GM12891 (cell line): ENCODE results near the gene RALGAPA2.

Source experiments
- PAX5 ChIP-seq: IDR thresholded peaks from 2 replicates; pipeline ENCODE4 v1.6.1; 2011; ENCODE audit warnings: low read length, moderate library complexity, mild to moderate bottlenecking; ENCODE audit not compliant: insufficient read depth, severe bottlenecking
- POLR2A ChIP-seq: IDR thresholded peaks from 2 replicates; pipeline ENCODE4 v1.6.1; 2011; ENCODE audit warnings: low read depth, low read length, control low read depth
- POLR2AphosphoS5 ChIP-seq: IDR thresholded peaks from 2 replicates; pipeline ENCODE4 v1.6.1; 2011; ENCODE audit warnings: low read depth, low read length, control low read depth
- POU2F2 ChIP-seq: IDR thresholded peaks from 2 replicates; pipeline ENCODE4 v1.6.1; 2011; ENCODE audit warnings: low read depth, mild to moderate bottlenecking, control low read depth, low read length, moderate library complexity
- SPI1 ChIP-seq: IDR thresholded peaks from 2 replicates; pipeline ENCODE4 v1.6.1; 2011; ENCODE audit warnings: low read depth, low read length, control low read depth
- TAF1 ChIP-seq: IDR thresholded peaks from 2 replicates; pipeline ENCODE4 v1.6.1; 2011; ENCODE audit warnings: low read depth, low read length, control low read depth

DNA sequence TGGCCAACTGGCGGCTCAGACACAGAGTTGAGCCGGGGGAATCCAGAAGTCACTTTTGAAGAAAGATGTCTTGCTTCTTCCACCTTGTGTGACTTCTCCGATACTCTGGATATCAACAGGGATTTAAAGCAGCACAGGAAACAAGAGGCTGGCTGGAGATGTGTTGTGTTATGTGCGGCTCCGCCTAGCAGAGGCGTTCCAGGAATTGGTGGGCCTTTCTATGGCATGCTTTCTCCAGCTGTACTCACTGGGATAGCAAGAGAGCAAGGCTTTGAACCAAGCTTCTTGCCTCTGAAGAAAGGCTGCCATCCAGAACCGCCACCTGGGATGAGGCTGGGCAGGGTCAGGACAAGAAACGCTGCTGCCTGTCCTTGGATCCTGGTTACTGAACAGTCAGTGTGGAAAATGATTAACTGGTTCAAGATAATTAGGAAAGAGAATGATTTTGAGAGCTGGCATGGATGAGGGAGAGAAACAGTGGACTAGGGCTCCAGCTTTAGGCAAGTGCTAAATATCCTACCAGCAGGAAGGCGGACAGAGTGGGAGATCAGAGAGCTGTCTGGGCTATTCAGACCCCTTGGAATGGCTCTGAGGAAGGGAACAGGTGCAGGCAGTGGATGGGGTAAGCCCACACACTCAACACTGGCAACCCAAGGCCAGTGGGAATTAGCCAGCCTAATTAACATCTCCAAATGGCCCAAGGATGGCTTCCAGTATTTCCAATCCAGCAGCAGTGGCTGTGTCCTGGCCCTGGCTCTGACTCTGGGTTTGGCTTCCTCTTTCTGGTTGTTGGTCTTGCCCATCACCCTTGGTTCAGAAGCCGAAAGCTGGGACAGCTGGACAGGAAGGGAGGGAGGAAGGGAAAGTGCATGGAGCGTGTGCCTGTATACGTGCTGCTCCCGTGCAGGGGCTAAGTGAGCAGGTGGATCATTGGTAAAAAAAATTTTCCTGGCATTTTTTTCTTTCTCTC lies 312.6 kb downstream of the RALGAPA2 start:
- no peak for TF ChIP-seq POU2F2
- TF ChIP-seq POLR2A, result no peak
- no peak for TF ChIP-seq TAF1
- no peak for TF ChIP-seq POLR2AphosphoS5
- TF ChIP-seq SPI1, result no peak
- no peak for TF ChIP-seq PAX5
